ENCODE data around the gene TANK. TPM values are rescaled to one million over a fixed set of nuclear protein-coding genes. Genes with fewer than 3 reads are reported as not detected.

TANK gene
- total RNA-seq, 1 experiment from 2014 or later = 52.5 TPM

DNA sequence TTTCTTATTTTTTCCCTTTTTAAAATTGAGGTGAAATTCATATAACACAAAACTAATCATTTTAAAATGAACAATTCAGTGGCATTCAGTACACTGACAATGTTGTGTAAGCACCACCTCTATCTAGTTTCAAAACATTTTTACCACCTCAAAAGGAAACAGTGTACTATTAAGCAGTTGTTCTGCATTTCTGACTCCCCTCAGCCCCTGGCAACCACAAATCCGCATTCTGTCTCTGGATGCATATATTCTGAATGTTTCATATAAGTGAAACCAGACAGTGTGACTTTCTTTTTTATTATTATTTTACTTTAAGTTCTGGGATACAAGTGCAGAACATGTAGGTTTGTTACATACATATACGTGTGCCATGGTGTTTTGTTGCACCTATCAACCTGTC is 19.2 kb upstream of the TANK start:
- Histone ChIP-seq H3K9me2 (ENCODE audit: insufficient read depth) (no peaks in the 10 kb centered on the region), H3K4me2 (ENCODE audit: low read length) (no peak overlapping the region), H3K36me3 (ENCODE audit: control insufficient read depth in 1 of 2, insufficient read depth in 2 of 2, low read length in 2 of 2) (no peaks in the 10 kb centered on the region), H3K27me3 (ENCODE audit: insufficient read depth, low read length) (no peaks in the 10 kb centered on the region), H3K9ac (ENCODE audit: low read length) (no peak overlapping the region), H3K79me2 (ENCODE audit: insufficient read depth, low read length) (peaks cover 15% of the 10 kb centered on the region; the same call in 1 of the 2 replicates), H3K9me3 (ENCODE audit: control insufficient read depth in 1 of 2, insufficient read depth in 1 of 2, low read depth in 1 of 2, low read length in 2 of 2) (no peaks in the 10 kb centered on the region), H2AFZ (ENCODE audit: low read depth, low read length, poor library complexity, severe bottlenecking) (no peak overlapping the region), H3K4me1 (ENCODE audit: control insufficient read depth in 1 of 2, insufficient read depth in 2 of 2, low read length in 2 of 2) (peaks cover 28 to 35% of the 10 kb centered on the region in 2 experiments), H3K4me3 (replicated peaks in 1 of 2; ENCODE audit: low read depth in 1 of 2, low read length in 2 of 2) (no peak overlapping the region), H4K20me1 (ENCODE audit: insufficient read depth) (no peaks in the 10 kb centered on the region), H3K27ac (ENCODE audit: low read depth, low read length) (no peak overlapping the region)
- ChIA-PET RAD21 (ENCODE audit: low non-redundant PET in 1 of 2, low total read pairs in 2 of 2, uncharacterized antibody in 2 of 2, unreplicated experiment in 2 of 2) (no interaction called here), CTCF (no interaction called here), POLR2A (no interaction called here)
- no TSS peak for BruUV-seq (replicated peaks)
- TF ChIP-seq ZFX (IDR thresholded peaks at IDR 0.05) (no peak), SP1 (IDR thresholded peaks at IDR 0.05; ENCODE audit: low read depth) (no peak), TCF7L2 (IDR thresholded peaks at IDR 0.05; ENCODE audit: borderline replicate concordance, extremely low read depth, insufficient read depth, insufficient read length) (no peak), ZNF274 (IDR thresholded peaks at IDR 0.05; ENCODE audit: low read depth, low read length) (no peak), ELF1 (IDR thresholded peaks at IDR 0.05; ENCODE audit: borderline replicate concordance, low read depth) (no peak), EZH2phosphoT487 (IDR thresholded peaks at IDR 0.05; ENCODE audit: borderline replicate concordance) (no peak), FOSL1 (IDR thresholded peaks at IDR 0.05; ENCODE audit: low read depth) (no peak)
- TF ChIP-seq, protein P1, sequence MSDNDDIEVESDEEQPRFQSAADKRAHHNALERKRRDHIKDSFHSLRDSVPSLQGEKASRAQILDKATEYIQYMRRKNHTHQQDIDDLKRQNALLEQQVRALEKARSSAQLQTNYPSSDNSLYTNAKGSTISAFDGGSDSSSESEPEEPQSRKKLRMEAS (IDR thresholded peaks at IDR 0.05) = no peak
- DNase-seq (ENCODE audit: low read depth, low spot score) (no peak), ATAC-seq (no peak)
- intact Hi-C loops (cut with micrococcal nuclease) = no loop called here

GRCh38 chr2:161146209-161146775 is 13.9 kb upstream of the TANK start:
- BruUV-seq (replicated peaks) = no TSS peak
- H3K9me2 ChIP-seq (ENCODE audit: insufficient read depth) = no peaks in the 10 kb centered on the region
- ChIA-PET CTCF (no interaction called here), POLR2A (no interaction called here), RAD21 (ENCODE audit: low non-redundant PET in 1 of 2, low total read pairs in 2 of 2, uncharacterized antibody in 2 of 2, unreplicated experiment in 2 of 2) (no interaction called here)
- H2AFZ ChIP-seq (ENCODE audit: low read depth, low read length, poor library complexity, severe bottlenecking) = no peak overlapping the region
- no peaks in the 10 kb centered on the region for H3K27me3 ChIP-seq (ENCODE audit: insufficient read depth, low read length)
- peaks cover 5% of the 10 kb centered on the region; the same call in 1 of the 2 replicates for H3K79me2 ChIP-seq (ENCODE audit: insufficient read depth, low read length)
- no peak for DNase-seq (ENCODE audit: low read depth, low spot score)
- no peak overlapping the region for H3K9ac ChIP-seq (ENCODE audit: low read length)
- peaks cover 4 to 7% of the 10 kb centered on the region in 2 experiments; a peak in 2 of 4 replicates for H3K9me3 ChIP-seq (ENCODE audit: control insufficient read depth in 1 of 2, insufficient read depth in 1 of 2, low read depth in 1 of 2, low read length in 2 of 2)
- no peak overlapping the region for H3K4me3 ChIP-seq (replicated peaks in 1 of 2; ENCODE audit: low read depth in 1 of 2, low read length in 2 of 2)
- no peaks in the 10 kb centered on the region for H3K36me3 ChIP-seq (ENCODE audit: control insufficient read depth in 1 of 2, insufficient read depth in 2 of 2, low read length in 2 of 2)
- intact Hi-C loops (cut with micrococcal nuclease) = no loop called here
- TF ChIP-seq REST (IDR thresholded peaks at IDR 0.05; ENCODE audit: low read depth) (no peak), SIN3A (IDR thresholded peaks at IDR 0.05; ENCODE audit: low read depth) (no peak), ZNF274 (IDR thresholded peaks at IDR 0.05; ENCODE audit: low read depth, low read length) (no peak), RAD21 (IDR thresholded peaks at IDR 0.05; ENCODE audit: low read depth) (no peak), ELF1 (IDR thresholded peaks at IDR 0.05; ENCODE audit: borderline replicate concordance, low read depth) (no peak), SRF (IDR thresholded peaks at IDR 0.05; ENCODE audit: low read depth) (no peak), TCF7L2 (IDR thresholded peaks at IDR 0.05; ENCODE audit: borderline replicate concordance, extremely low read depth, insufficient read depth, insufficient read length) (no peak), EGR1 (IDR thresholded peaks at IDR 0.05; ENCODE audit: low read depth) (no peak), POLR2AphosphoS5 (IDR thresholded peaks at IDR 0.05; ENCODE audit: low read depth, low read length) (no peak)
- TF ChIP-seq, protein P2, sequence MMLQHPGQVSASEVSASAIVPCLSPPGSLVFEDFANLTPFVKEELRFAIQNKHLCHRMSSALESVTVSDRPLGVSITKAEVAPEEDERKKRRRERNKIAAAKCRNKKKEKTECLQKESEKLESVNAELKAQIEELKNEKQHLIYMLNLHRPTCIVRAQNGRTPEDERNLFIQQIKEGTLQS (IDR thresholded peaks at IDR 0.05) = no peak
- no peak overlapping the region for H3K27ac ChIP-seq (ENCODE audit: low read depth, low read length)
- no peak overlapping the region for H3K4me2 ChIP-seq (ENCODE audit: low read length)
- ATAC-seq = no peak
- H4K20me1 ChIP-seq (ENCODE audit: insufficient read depth) = no peaks in the 10 kb centered on the region
- H3K4me1 ChIP-seq (ENCODE audit: control insufficient read depth in 1 of 2, insufficient read depth in 2 of 2, low read length in 2 of 2) = no peaks in the 10 kb centered on the region

Measured in HCT116 (cell line).